Endometrium (tissue), 2 donors: Measurements from ENCODE around the gene OSBPL2.

Source experiments
- FAIRE-seq: peaks from 2 replicates; lab custom pipeline; 2012; peaks lifted over from hg19 to GRCh38; lab: Jason Lieb, UNC
- donor health status: control.
- donor health status: control.

The OSBPL2 gene

GRCh38 chr20:62237801-62238568 is at the start of gene OSBPL2:
Gene OSBPL2 (plus strand): TSS chr20:62238521. CDS start chr20:62256185, 17,664 bp downstream.
- peak; percentile 87 for FAIRE-seq

DNA sequence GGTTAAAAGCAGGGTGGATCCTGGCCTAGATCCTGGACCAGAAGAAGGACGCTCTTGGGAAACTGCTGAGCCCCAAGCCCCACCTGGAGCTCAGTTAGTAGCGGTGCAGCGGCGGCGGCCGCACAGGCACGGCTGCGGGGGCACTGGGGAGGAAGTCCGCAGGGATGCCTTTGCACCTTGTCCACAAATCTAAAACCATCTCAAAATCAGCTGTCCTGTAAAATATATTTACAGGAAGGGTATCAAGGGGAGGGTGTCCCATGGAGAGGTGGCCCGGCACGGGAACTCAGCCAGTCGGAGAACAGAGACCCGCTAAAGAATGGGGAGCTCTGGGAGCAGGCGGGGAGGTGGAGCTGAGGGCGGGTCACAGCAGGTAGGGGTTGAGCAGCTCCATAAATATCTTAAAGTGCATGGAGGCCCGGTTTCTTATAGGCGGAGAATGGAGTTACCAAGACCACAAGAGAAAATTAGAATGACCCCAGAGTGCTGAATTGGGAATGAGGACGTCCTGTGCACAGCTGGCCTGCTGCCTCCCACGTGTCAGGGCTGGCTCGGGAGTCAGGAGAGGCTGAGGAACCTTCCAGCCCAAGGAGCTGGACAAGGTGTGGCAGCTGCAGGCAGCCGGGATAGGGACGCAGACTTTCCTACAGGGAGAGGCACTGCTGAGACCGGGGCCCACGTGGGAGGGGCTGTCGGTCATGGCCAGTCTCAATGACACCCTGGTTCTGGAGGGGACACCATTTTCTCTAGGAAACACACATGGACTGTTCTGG is 47.5 kb upstream of the OSBPL2 start:
- no peak for FAIRE-seq

GRCh38 chr20:62191781-62192559 is 46.4 kb upstream of the OSBPL2 start:
- no peak for FAIRE-seq

GRCh38 chr20:62192635-62193034 is 45.7 kb upstream of the OSBPL2 start:
- FAIRE-seq: no peak

DNA sequence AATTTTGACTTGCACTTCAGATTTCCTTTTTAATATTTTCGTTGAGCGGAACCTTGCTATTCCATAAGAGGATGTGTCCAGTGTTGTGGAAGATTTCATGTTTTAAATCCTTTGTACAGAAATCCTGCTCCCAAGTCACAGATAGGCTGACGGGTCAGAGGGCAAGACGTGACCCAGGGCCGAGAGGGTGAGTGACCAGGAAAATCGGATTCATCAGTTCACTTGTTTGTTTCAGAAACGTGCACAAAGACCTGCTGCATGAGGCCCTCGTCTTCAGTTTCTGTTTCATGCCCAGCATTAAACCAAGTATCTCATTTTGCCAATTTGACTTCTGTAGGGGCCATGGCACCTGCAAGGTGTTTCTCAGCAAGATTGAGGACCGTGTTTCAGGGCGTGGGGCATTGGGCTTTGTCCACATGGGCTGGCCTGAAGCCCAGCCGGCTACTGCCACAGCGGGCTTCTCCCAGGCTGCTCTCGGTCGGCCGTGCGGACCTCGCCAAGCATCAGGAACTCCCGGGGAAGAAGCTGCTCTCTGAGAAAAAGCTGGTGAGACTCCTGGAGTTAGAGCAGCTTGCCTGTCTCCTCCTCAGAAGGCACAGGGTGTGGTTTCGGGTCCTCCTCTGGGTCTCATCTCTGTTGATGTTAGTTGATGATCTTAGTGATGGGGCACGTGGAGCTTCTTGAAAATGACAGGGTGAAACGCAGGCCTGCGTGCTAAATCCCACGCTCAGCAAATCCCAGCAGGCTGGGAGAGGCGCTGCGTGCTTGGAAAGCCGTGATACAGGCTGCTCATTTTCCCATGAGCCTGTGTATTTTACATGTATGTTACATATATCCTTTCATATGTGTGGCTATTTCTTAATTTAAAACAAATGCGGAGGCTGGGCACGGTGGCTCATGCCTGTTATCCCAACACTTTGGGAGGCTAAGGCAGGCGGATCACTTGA is 45.0 kb upstream of the OSBPL2 start:
- no peak for FAIRE-seq

DNA sequence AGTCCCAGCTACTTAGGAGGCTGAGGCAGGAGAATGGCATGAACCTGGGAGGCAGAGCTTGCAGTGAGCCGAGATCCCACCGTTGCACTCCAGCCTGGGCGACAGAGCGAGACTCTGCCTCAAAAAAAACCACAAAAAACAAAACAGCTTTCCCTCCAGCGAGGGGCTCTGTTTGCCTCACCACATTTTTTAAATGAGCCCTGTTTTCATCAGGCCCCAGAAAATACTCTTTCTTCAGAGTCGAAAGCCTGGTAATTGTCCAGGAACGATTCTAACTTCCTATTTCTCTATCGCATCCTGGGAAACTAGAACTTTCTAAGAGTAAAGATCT is 43.3 kb upstream of the OSBPL2 start:
- FAIRE-seq: no peak

GRCh38 chr20:62195736-62196135 is 42.6 kb upstream of the OSBPL2 start:
- FAIRE-seq: no peak

DNA sequence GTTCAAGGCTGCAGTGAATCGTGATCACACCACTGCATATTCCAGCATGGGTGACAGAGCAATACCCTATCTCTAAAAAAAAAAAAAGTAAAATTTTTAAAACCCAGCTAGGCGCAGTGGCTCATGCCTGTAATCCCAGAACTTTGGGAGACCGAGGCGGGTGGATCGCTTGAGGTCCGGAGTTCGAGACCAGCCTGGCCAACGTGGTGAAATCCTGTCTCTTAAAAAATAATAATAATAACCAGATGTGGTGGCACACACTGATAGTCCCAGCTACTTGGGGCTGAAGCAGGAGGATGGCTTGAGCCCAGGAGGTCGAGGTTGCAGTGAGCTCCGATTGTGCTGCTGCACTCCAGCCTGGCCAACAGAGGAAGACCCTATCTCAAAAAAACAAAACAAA is 42.0 kb upstream of the OSBPL2 start:
- FAIRE-seq: no peak

DNA sequence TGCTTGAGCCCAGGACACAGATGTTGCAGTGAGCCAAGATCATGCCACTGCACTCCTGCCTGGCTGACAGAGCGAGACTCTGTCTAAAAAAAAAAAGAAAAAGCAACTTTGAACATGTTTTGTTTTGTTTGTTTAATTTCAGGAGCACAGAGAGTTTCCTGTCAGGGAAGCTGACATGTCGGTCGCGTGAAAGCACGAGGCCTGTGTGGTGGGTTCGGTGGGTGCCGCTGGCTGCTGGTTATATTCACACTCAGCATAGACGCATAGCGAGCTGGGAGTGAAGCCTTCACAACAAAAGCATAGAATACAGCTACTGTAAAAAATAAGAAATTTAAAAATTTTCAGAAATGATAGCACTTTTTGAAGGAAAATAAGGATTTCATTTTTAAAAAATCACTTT is 41.0 kb upstream of the OSBPL2 start:
- FAIRE-seq: no peak

DNA sequence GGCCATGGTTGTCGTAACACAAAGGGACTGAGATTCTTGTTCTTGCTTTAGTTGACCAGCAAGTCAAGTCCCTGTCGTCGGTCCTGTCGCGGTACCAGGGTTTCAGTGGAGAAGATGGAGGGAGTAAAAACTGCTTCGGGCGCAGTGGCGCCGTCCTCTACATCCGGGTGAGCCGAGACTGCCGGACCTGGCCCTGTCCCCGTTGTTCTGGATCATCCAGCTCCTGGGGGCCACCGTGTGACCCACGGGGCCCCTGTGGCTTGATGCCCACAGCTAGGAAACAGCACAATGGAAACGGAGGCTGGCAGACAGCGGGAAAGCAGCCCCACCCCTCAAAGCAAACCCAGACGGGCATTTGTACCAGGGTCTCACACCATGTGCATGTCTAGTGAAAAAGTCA is 40.5 kb upstream of the OSBPL2 start:
- FAIRE-seq: no peak

DNA sequence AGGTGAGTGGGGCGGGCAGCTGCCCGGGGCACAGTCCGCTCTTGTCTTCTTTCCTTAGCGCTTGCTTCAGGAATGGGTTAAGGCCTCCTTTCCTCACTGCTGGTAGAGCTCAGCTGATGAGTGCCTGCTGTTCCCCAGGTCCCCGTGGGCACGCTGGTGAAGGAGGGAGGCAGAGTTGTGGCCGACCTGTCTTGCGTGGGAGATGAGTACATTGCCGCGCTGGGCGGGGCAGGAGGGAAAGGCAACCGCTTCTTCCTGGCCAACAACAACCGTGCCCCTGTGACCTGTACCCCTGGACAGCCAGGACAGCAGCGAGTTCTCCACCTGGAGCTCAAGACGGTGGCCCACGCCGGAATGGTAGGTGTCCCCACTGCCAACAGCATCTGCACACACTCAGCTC is 39.8 kb upstream of the OSBPL2 start:
- FAIRE-seq: no peak

DNA sequence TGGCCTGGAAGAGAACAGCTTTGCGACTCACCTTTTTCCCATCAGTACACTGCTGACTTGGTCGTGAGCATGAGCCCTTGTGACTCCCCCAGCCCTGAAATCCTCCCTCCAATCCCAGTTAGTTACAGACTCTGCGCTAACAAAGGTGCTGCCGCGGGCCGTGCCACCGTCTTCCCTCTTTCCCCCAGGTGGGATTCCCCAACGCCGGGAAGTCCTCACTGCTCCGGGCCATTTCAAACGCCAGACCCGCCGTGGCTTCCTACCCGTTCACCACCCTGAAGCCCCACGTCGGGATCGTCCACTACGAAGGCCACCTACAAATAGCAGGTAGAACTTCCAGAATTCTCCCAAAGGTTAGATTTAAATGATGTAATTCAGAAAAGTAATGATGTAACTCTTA is 39.4 kb upstream of the OSBPL2 start:
- FAIRE-seq: no peak

GRCh38 chr20:62200491-62201172 is 37.7 kb upstream of the OSBPL2 start:
- no peak for FAIRE-seq

DNA sequence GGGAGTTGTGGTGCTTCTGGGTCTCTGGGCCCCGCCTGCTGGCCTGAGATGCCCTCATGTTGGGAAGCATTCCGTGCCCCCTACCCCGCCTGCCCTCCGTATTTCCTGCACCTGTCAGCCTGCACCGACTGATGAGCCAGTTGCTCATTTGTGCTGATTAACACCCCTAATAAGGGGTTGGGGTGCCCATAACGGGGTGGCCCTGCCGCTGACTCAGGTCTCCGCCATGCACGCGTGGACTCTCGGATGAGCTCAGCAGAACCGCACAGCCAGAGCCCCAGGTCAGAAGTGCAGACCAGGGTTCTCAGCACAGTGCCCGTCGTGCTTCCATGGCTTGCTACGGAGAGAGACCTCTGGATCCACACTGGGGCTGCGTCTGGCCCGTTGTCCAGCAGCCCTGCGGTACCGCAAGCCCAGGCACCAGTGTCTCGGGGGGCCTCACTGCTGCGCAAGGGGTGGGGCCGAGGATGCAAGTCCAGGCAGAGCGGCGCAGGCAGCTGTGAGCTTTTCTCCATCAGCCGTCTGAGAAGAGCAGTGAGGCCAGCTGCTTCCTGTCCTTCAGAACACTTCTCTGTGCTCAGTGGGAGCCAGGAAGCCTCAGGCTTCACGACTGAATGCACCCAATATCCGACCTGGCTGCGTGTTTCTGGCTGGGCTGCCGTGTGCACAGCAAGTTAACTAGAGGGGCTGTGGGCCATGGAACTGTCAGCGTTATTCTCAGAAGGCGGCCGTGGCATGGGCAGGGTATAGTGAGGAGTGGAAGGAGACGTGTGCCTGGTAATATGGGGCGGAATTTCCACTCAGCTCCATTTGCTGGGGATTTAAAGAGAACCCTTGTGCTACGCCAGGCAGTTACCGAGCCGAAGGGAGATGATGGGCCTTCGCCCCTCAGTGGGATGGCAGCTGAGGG is 36.9 kb upstream of the OSBPL2 start:
- no peak for FAIRE-seq

DNA sequence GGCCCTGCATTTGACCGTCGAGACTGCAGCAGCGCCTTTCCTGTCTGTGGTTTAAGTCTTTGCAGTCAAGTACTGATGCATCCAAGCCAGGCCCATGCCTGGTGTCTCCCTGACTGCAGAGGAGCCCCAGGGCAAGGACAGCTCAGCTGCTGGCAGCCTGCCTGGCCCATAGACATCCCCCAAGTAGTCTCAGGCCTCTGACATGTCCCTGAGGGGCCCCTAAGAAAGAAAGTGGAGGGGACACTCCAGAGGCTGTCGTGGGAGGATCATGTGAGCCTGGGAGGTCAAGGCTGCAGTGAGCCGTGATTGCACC is 36.3 kb upstream of the OSBPL2 start:
- no peak for FAIRE-seq

DNA sequence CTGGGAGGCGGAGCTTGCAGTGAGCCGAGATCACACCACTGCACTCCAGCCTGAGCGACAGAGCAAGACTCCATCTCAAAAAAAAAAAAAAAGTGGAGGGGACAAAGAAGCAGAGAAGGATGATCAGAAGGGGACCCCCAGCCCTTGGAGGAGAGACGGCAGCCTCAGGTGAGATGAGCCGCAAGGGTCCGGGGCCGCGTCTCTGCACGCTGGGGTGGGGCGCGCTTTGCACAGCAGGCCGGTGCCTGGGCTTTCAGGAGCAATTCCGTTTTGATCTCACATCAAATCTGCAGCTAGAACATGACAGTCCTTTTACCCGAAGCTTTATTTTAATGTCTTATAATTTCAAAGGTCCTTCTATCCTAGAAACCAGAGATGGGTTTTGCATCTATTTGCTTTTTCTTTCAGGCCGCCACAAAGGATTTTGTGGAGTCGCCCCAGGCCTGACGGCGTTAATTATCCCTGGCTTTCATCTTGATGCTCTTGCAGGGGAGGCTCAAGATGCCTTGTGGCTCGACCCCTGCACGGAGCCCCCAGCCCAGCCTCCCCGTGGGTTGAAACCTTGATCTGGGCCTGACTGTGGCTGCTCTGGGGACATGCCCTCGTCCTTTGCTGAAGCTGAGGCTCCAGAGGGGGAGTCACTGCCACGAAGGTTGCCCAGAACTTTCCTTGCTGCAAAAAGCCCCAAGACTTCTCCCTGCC is 35.5 kb upstream of the OSBPL2 start:
- FAIRE-seq: no peak

GRCh38 chr20:62203378-62204030 is 34.8 kb upstream of the OSBPL2 start:
- no peak for FAIRE-seq

DNA sequence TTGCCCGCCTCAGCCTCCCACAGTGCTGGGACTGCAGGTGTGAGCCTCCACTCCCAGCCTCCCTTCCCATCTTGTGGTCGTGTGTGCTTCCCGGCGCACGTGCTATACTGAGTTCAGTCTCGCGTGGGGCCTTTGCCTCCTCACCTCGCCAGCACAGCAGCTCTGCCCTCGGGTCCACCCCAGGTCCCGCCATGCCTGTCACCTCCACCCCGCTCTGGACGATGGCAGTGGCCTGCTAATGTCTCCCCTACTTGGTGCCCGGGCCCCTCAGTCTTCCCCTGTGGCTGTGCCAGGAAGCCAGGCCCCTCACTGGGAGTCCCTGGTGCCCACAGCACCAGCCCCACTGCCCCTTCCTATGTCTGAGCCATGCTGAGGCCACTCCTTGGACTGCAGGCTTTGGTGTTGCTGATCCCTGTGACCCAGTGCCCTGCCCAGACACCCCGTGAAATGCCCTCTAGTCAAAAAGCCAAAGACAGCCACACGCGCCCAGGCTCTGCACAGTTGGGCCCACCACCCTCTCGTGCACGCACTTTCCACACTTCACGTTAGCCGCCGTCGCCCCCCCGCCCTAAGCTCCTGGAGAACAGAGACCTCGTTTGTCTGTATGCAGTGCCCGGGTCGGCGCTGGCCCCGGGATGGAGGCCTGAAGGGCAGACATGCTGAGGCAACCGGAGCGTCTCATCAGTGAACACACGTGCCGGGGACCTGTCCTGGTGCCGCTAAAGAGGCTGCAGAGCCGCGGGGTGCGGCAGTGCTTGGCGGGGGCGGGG is 32.5 kb upstream of the OSBPL2 start:
- no peak for FAIRE-seq
